NCI-H2171 (cell line): Measurements from ENCODE around the gene ARSB.

Experiments used
- DNase-seq: peaks from one replicate; lab custom pipeline; 2025; lab: John Stamatoyannopoulos, UW

ARSB gene

GRCh38 chr5:78804995-78805394 lies 180.1 kb downstream of the ARSB start:
- no peak for DNase-seq

GRCh38 chr5:78803941-78804340 lies 181.2 kb downstream of the ARSB start:
- DNase-seq = no peak

DNA sequence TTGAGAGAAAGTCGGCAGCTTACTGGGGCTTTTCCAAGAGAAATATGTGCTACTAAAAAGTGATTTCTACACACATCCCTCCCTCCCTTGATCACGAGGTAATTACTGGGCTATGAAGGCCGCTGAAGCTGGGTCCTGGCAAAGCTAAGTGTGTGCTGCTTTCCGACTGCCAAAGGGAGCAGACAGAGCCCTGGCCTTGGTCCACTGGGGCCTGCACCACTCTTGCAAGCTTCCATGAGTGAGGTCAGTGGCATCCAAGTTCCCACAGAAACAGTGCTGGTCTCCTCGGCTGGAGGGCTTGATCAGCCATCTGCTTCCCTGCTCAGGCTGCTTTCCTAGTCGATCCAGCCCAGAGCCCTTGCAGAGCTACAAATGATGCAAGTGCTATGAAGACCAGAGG lies 181.8 kb downstream of the ARSB start:
- no peak for DNase-seq

- DNase-seq = no peak
Observed at GRCh38 chr5:78801413-78801812, 183.7 kb downstream of the ARSB start.

- DNase-seq = no peak
Observed at GRCh38 chr5:78799266-78800017, 185.7 kb downstream of the ARSB start.

DNA sequence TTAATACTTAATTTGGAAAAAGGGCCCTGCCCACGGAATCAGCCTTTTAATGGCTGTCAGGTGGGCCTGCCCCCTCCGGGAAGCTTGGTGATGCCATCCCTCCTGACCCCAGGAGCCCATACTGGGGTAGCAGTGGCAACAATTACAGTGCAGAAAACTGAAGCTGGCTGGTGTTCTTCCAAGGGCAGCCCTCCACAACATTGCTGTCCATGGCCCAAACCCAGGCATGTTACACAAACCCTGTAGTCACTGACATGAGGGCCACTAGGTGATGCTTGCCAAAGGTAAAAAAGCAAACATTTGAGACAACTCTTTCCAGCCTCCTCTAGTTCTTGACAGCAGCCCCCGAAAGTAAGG lies 186.5 kb downstream of the ARSB start:
- no peak for DNase-seq

GRCh38 chr5:78797936-78798672 lies 187.0 kb downstream of the ARSB start:
- no peak for DNase-seq

GRCh38 chr5:78795757-78796156 lies 189.4 kb downstream of the ARSB start:
- no peak for DNase-seq

DNA sequence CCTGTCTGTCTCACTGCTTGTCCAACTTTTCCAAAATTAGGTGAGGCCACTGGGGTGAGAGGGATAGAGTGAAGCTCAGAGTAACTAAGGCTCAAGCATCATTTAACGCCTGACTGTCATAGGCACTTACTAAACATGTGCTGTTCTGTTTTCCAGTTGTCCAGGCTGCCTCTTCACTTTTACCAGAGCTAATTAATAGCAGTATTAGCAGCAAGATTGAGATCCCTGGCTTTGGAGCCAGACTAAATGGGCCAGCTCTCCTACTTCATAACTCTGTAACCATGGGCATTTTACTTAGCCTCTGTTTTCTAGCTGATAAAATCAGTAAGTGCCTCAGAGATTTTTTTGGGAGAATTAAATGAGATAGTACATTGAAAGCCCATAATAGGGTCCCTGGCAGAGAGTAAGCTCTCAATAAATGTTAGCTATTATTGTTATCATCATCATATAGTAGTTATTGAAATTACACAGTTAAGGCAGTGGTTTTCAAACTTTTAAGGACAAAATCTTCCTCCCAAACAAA lies 190.4 kb downstream of the ARSB start:
- DNase-seq = no peak

- no peak for DNase-seq
Observed at GRCh38 chr5:78793907-78794662, 191.0 kb downstream of the ARSB start.

DNA sequence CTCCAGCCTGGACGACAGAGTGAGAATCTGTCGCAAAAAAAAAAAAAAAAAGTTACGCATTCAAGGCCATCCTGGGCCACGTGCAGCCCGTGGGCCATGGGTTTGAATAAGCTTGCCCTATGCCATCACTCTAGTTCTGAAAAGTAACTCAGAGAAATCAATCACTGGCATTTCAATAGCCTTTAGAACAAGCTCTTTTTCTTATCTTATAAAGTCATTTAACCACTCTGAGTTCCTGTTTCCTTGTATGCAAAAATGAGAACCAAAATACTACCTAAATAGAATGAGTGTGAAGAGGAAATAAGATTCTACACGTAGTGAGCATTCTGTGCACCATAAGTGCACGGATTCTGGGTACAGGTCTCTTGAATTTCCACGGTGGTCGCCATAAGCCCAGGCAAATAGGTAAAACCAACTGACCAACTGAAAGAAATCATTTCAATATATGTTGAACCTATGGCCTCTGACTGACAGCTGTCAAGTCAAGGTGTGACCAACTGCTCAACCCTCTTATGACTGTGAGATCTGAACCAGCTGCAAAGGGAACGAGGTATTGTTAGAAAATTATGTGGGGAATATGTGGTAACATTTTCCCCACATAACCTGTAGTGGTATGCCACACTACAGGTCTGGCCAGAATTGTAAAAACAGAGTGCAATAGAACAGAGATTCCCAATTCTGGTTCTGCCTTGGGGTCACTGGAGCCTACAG lies 192.6 kb downstream of the ARSB start:
- DNase-seq = no peak

GRCh38 chr5:78791501-78792100 lies 193.5 kb downstream of the ARSB start:
- no peak for DNase-seq

DNA sequence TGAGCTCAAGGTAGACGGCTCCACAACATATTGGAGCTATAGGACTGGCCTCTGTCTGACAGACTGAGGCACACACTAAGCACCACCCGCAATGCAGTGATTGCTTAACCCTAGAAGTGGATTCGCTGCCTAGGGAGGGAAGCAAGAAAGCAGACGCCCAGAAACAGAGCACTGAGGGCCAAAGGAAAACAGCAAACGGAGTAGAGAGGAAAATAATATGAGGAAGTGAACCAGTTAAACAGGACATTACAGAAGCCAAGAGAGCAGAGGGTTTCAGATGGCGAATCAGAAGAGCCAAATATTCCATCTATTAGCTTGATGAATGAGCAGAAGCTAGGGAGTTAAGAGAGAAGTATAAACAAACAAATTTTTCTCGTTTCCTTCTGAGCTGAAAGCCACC lies 197.3 kb downstream of the ARSB start:
- no peak for DNase-seq

- DNase-seq = no peak
Observed at GRCh38 chr5:78785454-78785853, 199.7 kb downstream of the ARSB start.

DNA sequence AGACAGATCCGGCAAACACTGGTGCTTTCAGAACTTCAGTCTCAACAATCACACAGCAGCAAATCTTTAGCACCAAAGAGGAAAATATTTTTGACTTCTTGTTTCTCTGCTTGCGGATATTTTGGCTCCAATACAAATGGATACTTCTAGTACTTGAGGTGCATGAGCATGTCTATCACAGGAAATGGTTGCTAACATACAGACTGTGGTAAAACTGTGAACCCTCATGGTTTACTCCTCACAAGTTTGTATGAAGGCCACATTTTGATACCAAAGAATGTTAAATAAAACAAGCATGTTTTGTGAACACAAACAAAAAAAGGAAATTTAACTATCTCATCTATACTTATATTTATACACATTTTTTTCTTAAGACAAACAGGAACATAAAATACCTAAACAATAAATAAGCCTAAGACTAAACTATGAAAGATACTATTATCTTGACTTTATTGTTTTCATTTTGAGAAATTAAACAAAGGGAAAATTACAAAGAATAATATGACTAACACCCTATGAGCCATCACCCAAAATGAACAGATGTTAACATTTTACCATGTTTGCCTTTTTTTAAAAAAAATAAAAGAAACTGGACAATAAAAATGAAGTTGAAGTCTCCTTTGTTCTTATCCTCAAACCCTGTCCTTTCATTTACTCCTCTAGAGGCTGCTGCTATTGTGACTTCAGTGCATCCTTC lies 201.5 kb downstream of the ARSB start:
- DNase-seq = no peak

DNA sequence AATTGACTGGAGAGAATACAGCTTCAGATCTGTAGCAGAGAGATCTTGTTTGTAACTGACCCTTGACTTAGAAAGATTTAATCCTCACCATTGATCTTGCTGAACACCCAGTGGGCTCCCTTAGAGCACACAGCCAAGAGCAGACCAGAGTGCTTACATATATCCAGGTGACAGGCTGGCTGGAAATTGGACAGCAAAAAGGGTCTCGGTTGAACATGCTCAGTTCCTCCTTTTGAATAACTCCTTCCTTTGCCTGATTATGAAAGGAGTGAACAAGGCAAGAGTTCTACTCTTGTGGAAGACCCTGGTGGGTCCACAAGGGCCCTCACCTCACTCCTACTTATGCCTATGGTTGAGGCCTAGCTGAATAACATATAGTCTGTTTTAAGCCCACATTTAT lies 202.4 kb downstream of the ARSB start:
- DNase-seq = no peak

DNA sequence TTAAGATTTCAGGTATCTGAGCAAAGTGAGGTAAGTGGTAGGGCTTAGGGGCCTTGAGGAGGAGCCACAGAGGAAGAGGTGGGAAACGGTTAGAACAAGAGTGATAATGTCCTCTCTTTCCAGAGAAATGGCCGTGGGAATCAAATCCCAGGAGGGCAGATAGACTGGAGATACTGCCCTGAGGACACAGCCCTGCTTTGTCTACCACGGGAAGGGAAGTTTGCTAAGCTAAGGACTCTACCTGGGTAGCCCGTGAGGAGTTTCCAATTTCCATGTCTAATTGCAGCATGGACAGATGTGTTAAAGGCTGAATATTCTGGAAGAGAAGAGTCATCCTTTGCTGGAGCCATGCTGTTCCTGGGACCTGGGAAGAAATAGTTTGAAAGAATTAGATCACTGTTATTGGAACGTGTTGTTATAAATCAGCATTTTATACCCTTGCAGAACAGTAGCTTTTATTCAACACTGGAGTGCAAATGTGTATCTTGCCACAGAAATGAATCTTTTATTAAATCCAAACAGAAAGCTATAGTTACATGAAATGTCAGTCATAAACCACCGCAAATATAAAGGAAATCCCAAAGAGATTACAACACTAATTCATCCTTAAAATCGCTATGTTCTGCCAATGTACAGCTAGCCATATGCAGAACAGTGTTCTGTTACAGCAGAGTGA lies 203.4 kb downstream of the ARSB start:
- no peak for DNase-seq

DNA sequence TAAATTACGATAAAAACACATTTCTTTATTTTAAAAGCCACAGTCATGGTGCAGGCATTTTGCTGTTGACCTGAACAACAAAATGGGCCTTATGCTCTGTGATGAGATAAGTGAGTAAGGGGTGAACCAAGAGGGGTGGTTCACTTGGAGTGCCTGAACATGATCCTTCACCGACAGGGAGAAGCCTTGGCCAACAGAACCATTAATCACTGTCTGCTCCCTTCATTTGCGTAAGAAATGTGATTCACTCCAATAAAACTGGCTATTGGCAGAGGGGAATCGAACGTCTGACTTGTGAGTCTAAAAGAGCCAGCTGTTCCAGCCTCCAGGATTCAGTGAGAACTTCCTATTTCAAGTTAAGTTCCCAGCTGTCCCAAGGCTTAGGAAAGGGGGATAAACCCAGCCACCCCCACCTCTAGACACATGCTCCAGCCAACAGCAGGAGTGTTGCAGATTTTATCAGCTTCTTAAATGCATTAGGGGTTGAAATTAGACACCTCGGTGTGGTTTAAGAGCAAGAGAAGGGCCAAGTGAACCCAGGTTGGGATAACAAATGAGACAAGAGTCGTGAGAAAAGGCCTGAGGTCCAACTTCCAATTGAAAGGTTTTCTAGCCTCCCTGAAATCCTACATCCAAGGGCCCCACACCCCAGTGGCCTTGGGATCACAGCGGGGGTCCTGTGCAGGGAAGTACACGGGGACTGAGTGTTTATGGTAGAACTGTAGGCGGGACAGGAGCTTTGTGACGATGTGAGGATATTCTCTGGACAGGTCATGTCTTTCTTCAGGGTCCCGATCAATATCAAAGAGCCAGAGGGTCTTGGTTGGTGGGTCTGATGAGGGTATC lies 205.1 kb downstream of the ARSB start:
- DNase-seq = no peak

GRCh38 chr5:78779262-78779661 lies 205.8 kb downstream of the ARSB start:
- DNase-seq = no peak

- DNase-seq = no peak
Observed at GRCh38 chr5:78778538-78778937, 206.6 kb downstream of the ARSB start.
